UCSD-AML1 (cell line): Measurements from ENCODE around the gene C5orf15.
"Not testable (repeated sequence)": the region's sequence is repeated elsewhere in the genome, so short reads cannot be mapped to it uniquely, and the experiment has no call there.

ENCODE experiments used
- DNase-seq: peaks from one replicate; lab custom pipeline; 2025; ENCODE audit not compliant: unreplicated experiment; lab: John Stamatoyannopoulos, UW

The C5orf15 gene

DNA sequence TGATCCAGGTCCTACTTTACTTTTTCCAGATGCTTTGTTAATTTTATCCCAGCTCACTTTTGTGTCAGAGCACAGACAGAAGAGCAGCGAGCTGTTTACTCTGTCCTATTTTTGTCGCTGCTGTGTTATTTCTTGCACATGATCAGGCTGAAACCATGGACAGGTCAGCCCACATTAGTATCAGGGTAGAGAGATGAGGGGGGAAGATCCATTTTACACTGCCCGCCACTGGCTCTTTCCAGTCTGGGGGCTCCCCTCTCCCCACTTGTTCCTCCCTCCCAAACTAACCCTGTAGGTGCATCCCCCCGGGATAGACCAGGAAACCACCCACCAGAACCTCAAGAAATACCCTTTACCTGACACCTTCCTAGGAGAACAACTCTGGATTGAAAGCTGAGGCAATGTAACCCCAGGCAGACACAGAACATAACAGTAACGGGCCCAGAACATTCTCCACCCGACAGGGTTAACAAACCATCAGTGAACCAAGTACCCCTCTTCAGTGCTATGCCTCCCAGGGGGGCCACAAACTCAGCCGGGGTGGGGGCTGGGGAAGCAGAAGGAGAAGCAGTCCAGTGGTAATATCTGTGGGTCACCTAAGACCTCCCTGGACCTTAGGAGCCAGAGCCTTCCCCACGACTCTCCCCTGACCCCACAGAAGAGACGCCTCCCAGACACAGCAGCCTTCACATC is 26.0 kb upstream of the C5orf15 start:
- DNase-seq = no peak

DNA sequence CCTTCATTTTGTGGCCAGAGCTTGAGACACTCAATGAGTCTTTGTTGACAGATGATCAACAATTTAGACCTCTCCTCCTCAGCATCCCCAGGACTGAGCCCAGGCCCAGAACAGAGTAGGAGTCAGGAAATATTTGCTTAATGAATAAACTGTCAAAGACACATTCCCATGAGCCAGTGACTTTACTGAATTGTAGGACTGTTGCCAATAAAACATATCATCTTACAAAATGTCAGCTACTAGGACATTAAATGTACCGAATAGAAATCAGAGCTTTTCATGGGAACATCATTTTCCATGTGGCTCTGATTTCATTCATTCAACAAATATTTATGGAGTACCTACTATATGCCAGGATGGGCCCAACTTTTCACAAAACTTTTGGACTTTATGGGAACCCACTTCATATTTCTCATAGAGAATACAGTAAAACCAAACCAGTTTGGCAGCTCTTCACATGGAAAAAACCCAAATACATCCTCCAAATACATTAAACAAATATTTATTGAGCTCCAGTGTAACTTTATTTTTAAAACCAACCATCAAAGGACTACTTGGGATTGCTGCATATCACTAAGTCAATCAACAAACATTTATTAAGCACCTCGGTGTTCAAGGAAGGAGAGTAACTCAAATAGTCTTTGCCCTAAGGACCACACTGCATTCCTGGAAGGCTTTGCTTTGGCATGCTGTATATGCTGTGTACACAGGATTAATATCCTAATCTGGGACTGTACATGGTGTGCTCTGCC is 24.9 kb upstream of the C5orf15 start:
- DNase-seq = no peak

DNA sequence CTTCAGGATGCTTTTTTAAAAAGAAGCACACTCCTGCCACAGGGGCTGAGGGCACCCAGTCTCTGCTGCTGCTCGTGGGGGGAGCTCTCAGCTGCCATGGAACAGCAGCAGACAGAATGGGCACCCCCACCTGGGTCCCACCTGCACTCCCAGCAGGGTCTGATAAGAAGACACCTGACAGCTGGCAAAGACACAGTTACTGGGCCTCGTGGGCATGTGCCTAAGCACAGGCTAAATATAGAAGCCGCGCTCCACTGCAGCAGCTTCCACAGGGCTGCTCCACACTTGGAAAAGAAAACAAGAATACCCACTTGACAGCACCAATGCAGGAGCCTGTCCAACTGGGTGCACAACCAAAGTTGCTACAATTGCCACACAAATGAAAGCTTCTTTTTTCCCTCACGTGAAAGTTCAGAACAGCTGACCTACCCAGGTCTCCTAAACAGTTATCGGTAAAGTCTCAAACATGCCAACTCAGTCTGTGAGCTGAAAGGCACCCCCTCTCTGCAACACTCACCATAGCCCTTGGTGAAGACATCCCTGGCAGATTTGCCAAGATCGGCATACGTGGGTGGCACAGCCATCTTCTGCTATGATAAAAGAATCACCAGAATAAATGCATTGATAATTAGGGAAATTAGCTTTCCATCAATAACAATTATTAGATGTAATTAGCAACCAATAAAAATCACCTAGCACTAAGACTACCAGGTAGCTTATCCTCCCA is 24.2 kb upstream of the C5orf15 start:
- DNase-seq = no peak

DNA sequence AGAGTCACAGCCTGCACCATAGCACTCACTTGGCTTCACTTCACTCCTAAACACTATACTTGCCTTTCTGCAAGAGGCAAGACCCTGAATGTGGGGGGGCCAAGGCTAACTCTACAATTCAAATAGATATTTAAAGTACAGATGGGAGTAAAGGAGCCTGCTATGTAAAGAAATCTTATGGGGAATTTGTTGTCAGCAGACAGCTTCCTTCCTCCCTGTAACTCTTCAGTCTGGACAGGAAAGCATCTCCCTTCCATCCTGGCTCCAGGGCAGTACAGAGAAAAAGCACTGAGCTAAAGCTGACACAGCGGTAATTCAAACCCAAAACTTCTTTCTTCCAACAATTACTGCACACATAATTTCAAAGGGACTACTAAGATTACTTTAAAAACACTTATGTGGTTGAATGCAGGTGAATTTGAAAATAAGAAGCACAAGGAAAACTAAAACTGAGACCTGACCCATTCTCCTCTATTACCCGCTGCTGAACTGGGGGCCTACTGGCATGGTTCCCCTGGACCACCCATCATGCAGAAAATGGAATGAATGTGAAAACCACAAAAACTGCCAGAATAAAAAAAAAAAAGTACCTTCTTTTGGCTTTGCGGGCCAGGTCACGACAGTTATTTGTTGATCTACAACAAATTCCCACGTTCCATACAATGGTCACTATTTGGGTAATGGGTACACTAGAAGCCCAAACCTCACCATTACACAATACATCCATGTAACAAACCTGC is 22.9 kb upstream of the C5orf15 start:
- no peak for DNase-seq

GRCh38 chr5:133990396-133990795 is 22.0 kb upstream of the C5orf15 start:
- no peak for DNase-seq

GRCh38 chr5:133985540-133986180 is 17.2 kb upstream of the C5orf15 start:
- DNase-seq = no peak

DNA sequence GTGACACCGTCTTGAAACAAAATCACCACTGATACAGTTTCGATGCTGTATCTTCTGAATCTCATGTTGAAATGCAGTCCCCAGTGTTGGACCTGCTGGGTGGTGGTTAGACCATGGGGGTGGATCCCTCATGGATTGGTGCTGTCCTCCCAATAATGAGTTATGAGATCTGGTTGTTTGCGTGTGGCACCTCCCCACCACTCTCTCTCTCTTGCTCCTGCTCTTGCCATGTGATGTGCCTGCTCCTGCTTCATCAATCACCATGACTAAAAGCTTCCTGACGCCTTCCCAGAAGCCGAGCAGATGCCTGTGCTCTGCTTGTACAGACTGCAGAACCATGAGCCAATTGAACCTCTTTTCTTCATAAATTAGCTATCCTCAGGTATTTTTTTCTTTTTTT is 15.2 kb upstream of the C5orf15 start:
- DNase-seq = no peak

GRCh38 chr5:133981714-133982113 is 13.3 kb upstream of the C5orf15 start:
- DNase-seq = no peak

DNA sequence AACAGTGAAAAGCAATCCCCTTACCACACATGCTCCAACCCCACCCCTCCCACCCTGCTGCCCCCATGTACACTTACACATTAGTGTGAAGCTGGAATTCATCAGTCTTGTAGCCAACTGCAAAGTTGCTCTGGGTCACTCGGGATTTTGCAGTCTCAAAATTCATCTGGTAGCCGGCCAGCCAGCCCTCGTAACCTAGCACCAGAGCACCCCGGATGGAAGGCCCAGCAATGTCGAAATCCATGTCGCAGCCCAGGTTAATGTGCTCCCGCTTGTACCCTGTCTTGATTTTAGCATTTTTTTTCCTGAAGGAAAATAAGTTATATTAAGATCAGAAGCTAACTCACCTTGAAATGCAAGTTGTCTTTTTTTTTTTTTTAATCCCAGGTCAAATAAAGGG is 12.2 kb upstream of the C5orf15 start:
- no peak for DNase-seq

GRCh38 chr5:133978943-133979342 is 10.5 kb upstream of the C5orf15 start:
- DNase-seq = no peak

DNA sequence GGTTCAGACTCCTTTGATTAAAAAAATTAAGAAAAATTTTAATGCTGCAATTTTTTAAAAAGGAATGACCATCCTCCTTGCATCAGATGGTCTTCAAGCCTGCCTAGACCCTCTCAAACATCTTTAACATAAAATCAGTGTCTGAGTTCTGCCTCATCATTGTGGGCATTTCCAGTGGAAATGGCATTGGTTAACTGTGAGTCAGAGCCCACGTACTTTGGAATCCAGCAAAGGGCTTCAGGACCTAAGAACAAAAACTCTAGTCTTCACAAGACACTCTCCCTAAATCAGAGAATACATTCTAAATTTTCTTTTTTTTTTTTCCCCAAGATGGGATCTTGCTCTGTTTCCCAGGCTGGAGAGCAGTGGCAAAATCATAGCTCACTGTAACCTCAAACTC is 9.4 kb upstream of the C5orf15 start:
- DNase-seq = no peak

GRCh38 chr5:133977161-133977787 is 8.8 kb upstream of the C5orf15 start:
- DNase-seq = no peak

DNA sequence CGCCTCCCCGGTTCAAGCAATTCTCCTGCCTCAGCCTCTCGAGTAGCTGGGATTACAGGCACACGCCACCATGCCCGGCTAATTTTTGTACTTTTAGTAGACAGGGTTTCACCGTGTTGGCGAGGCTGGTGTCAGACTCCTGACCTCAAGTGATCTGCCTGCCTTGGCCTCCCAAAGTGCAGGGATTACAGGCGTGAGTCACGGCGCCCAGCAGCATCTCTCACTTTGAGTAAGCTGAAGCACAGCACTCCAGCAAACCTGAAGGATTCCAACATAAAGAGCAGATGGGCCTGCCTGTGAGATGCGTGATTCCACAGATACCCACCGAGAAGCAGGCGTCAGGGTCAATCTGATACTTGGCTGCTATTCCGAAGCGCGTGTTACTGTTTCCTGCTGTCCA is 7.1 kb upstream of the C5orf15 start:
- DNase-seq = not testable (repeated sequence)

DNA sequence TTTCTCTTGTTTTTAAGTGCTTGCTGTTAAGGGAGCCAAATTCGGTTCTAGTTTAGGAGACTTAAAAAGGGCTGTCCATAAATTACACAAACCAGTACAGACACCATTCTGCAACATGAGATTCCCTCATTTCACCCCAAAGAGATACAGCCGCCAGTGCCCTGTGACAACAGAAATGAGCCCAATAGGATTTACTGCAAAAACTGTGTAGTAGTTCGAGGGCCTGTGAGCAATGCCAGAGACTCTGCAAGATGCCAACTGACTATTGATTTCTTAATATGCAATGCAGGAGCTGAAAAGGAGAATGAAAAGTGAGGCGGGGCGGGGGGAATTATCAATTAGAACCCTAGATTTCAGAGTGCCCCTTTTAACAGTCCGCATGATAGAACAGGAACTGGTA is 5.7 kb upstream of the C5orf15 start:
- DNase-seq = no peak

DNA sequence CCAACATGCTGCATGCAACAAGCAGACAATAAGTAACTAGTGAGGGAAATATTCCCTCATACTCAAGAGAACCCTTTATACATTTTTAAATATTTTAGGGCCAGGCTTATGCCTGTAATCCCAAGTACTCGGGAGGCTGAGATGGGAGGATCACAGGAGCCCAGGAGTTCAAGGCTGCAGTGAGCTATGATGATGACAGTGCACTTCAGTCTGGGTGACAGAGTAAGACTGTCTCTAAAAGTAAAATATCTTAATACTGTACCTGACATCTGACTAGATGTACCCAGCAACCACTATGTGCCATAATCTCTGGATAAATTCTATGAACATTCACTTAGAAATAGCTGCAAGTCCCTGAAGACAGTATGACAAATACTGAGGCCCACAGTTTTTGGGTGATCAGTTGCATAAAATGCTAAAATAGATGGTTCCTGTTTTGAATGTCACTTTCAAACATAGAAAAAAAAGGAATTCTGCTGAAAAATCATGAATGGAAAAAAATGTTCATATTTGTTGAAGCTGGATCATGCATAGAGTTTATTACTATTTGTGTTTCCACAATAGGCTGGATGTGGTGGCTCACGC is 2.0 kb upstream of the C5orf15 start:
- no peak for DNase-seq

DNA sequence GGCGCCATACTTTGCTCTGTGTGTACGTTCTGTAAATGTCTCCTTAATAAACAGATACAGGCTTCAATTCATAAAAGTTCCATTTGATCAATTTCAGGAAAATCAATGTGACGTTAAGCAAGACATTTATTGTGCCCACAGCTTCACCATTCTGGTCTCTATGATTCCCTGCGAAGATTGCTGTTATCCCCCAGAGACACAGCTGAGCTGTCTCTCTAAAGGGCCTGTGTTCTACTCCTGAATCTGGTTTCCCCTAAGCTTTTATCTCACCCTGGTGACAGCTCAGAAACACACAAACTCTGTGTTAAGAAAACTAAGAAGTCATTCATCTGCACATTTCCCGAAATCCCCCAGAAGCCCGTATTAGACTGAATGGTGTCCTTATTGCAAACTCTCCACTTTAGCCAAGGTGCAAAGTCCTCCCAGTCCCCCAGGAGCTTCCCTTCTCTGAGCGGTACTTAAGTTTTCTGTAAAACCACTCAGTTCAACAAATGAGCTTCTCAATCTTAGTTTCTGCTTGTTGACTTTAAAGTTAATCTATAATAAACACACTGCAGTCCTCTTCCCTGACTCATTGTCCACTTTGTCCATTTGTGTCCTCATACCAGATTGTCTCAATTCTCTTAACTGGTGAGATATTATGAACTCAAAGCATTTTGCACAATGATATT is 1.4 kb upstream of the C5orf15 start:
- no peak for DNase-seq

- no peak for DNase-seq
Observed at GRCh38 chr5:133967698-133968203, 674 bp downstream of the C5orf15 start.

DNA sequence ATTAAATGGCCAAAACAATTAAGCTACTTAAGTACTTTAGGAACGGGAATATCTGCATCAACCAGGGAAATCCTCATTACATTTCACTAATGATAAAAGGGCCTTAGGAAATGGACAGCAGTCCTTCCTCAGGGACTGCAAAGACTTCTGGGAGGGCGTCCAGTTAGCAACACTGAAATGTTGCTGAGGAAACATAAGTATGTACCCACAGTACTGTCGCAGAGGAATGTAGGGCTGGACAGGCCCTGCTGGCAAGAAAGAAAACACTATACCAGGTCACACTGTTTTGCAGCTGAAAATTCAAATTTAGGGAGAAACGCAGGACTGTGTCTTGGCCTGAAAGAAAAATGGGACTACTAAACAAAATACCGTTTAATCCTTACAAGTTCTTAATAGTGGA is 1.3 kb downstream of the C5orf15 start:
- DNase-seq = no peak

GRCh38 chr5:133966090-133966489 is 2.3 kb downstream of the C5orf15 start:
- DNase-seq = no peak
